SU-DHL-6 (cell line): ENCODE data around the gene GDF7.

Experiments used
- H2AFZ ChIP-seq: fragments of 200-600 bp; sonication (generic); 2 replicates; pipeline ENCODE4 v1.6.1; 2014; ENCODE audit warnings: low read depth, mild to moderate bottlenecking, moderate library complexity, mixed read lengths, antibody characterized with exemption, low read length; ENCODE audit not compliant: severe bottlenecking
- H3F3A ChIP-seq: fragments of 200-600 bp; shearing (Covaris generic); 2 replicates; pipeline ENCODE4 v1.6.0; 2016; ENCODE audit warnings: antibody characterized with exemption, mild to moderate bottlenecking; ENCODE audit not compliant: insufficient read depth
- H3K27ac ChIP-seq: fragments of 200-600 bp; sonication (generic); 2 replicates; pipeline ENCODE4 v1.5.1; 2016; ENCODE audit warnings: low read depth, mild to moderate bottlenecking, low read length, moderate library complexity, mixed read lengths
- H3K27me3 ChIP-seq: fragments of 200-600 bp; sonication (generic), shearing (Covaris generic); 2 replicates; pipeline ENCODE4 v1.6.0; 2014; ENCODE audit warnings: mild to moderate bottlenecking, low read length
- H3K36me3 ChIP-seq: fragments of 200-600 bp; sonication (generic); 2 replicates; pipeline ENCODE4 v1.6.1; 2014; ENCODE audit warnings: mild to moderate bottlenecking, low read length, mixed read lengths
- H3K4me2 ChIP-seq: fragments of 300-600, 200-600 bp; shearing (Covaris generic), sonication (generic); 2 replicates; pipeline ENCODE4 v1.6.0; 2014; ENCODE audit warnings: low read length, low read depth, mild to moderate bottlenecking; ENCODE audit not compliant: poor library complexity, severe bottlenecking
- H3K4me3 ChIP-seq: fragments of 200-600 bp; sonication (generic); 2 replicates; pipeline ENCODE4 v1.5.1; 2014; ENCODE audit warnings: antibody characterized with exemption, low read length, mild to moderate bottlenecking, mixed read lengths; ENCODE audit not compliant: insufficient read depth, poor library complexity, severe bottlenecking
- H3K79me2 ChIP-seq: fragments of 200-600 bp; sonication (generic); 2 replicates; pipeline ENCODE4 v1.6.1; 2014; ENCODE audit warnings: mild to moderate bottlenecking, low read length, moderate library complexity; ENCODE audit not compliant: insufficient read depth
- H3K9ac ChIP-seq: fragments of 200-600 bp; sonication (generic); 2 replicates; pipeline ENCODE4 v1.7.0; 2014; ENCODE audit warnings: mild to moderate bottlenecking, low read length
- H3K9me2 ChIP-seq: fragments of 200-600 bp; sonication (generic); replicated peaks from 2 replicates; pipeline ENCODE4 v1.6.1; 2014; ENCODE audit warnings: low read length; ENCODE audit not compliant: insufficient read depth
- H3K9me3 ChIP-seq: fragments of 200-600 bp; sonication (generic); 2 replicates; pipeline ENCODE4 v1.6.1; 2014; ENCODE audit warnings: low read length, mixed read lengths; ENCODE audit not compliant: insufficient read depth
- H4K20me1 ChIP-seq: fragments of 200-600 bp; sonication (generic); 2 replicates; pipeline ENCODE4 v1.6.1; 2014; ENCODE audit warnings: low read depth, mild to moderate bottlenecking, antibody characterized with exemption, low read length, moderate library complexity, mixed read lengths
- CTCF ChIP-seq: fragments of 200-600 bp; sonication (generic); IDR thresholded peaks from one replicate; pipeline ENCODE4 v1.5.1; 2017; ENCODE audit warnings: antibody characterized with exemption, mild to moderate bottlenecking, low read length, moderate library complexity; ENCODE audit not compliant: insufficient read depth, poor library complexity, severe bottlenecking
- EZH2phosphoT487 ChIP-seq: fragments of 200-600 bp; sonication (generic), shearing (Covaris generic); conservative IDR thresholded peaks from 2 replicates; pipeline ENCODE4 v1.6.1; 2018; ENCODE audit warnings: mild to moderate bottlenecking, antibody characterized with exemption, low read length, moderate library complexity, mixed read lengths

Gene GDF7

GRCh38 chr2:20728114-20728758 is 61.3 kb downstream of the GDF7 start:
- peaks cover 3% of the 10 kb centered on the region; the same call in 1 of the 2 replicates for H3K36me3 ChIP-seq

More at GRCh38 chr2:20728114-20728758, 61.3 kb downstream of the GDF7 start:
- no peak overlapping the region for H2AFZ ChIP-seq
- H3K4me3 ChIP-seq: no peak overlapping the region
- H4K20me1 ChIP-seq: no peaks in the 10 kb centered on the region
- no peak overlapping the region for H3K4me2 ChIP-seq
- TF ChIP-seq EZH2phosphoT487: no peak
- TF ChIP-seq CTCF: no peak
- H3K79me2 ChIP-seq: no peaks in the 10 kb centered on the region
- no peaks in the 10 kb centered on the region for H3K9me2 ChIP-seq
- no peaks in the 10 kb centered on the region for H3K27me3 ChIP-seq
- H3K9me3 ChIP-seq: no peaks in the 10 kb centered on the region
- no peak overlapping the region for H3K9ac ChIP-seq
- no peak overlapping the region for H3K27ac ChIP-seq
- no peaks in the 10 kb centered on the region for H3F3A ChIP-seq
